ENCODE data around the gene NISCH.

The NISCH gene

GRCh38 chr3:52535411-52536111 is 80.2 kb downstream of the NISCH start:
- Histone ChIP-seq H2BK12ac (ENCODE audit: low read length) (no peak overlapping the region), H3K4me1 (ENCODE audit: control insufficient read depth in 1 of 2, insufficient read depth in 2 of 2, low read length in 2 of 2) (peaks cover 41 to 43% of the 10 kb centered on the region in 2 experiments), H3K14ac (ENCODE audit: low read length) (no peak overlapping the region), H4K91ac (ENCODE audit: low read depth, low read length) (no peak overlapping the region), H2AK5ac (ENCODE audit: low read length) (no peak overlapping the region), H3K4me3 (ENCODE audit: low read depth, low read length) (no peak overlapping the region), H3K18ac (ENCODE audit: low read length) (no peak overlapping the region), H2BK120ac (ENCODE audit: insufficient read depth, low read length, poor library complexity) (no peak overlapping the region), H3K27ac (ENCODE audit: low read depth, low read length) (no peak overlapping the region), H3K36me3 (ENCODE audit: control insufficient read depth in 1 of 2, insufficient read depth in 2 of 2, low read length in 2 of 2) (peaks cover 6 to 12% of the 10 kb centered on the region in 2 experiments), H3K79me1 (ENCODE audit: low read length) (peaks cover 26% of the 10 kb centered on the region), H3K4me2 (ENCODE audit: low read length) (no peak overlapping the region), H3K9ac (ENCODE audit: low read length) (no peak overlapping the region), H4K8ac (ENCODE audit: low read depth, low read length) (no peak overlapping the region), H4K12ac (ENCODE audit: low read depth, low read length) (no peak overlapping the region), H3K27me3 (ENCODE audit: insufficient read depth, low read length) (no peaks in the 10 kb centered on the region), H2AFZ (ENCODE audit: insufficient read depth, low read length, poor library complexity) (no peak overlapping the region), H3K9me3 (ENCODE audit: insufficient read depth, low read depth, low read length) (peaks cover 2% of the 10 kb centered on the region), H3K79me2 (ENCODE audit: control insufficient read depth, insufficient read depth, low read length, poor library complexity) (peaks cover 39% of the 10 kb centered on the region), H3K23ac (ENCODE audit: low read length) (no peak overlapping the region), H3K4ac (ENCODE audit: low read depth, low read length) (no peak overlapping the region), H2BK5ac (ENCODE audit: low read depth, low read length, poor library complexity) (no peak overlapping the region)
- no peak for DNase-seq
- no CpG with 5 or more reads among the region's 19 CpGs for WGBS (ENCODE audit: extremely low coverage, insufficient coverage, insufficient read length)

DNA sequence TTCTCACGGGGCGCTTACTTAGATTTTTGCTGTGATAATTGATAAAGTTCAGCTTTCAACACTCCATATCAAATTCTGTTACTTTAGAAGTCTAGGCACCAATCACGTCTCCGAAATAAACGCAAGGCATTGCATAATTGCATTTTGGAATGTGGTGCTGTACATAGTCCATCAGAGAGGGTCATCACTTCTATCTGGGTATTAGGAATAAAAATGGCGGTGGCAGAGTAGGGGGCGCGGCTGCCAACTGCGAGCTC is 80.6 kb downstream of the NISCH start:
- no peak overlapping the region for H2AFZ ChIP-seq (ENCODE audit: insufficient read depth, low read length, poor library complexity)
- peaks cover 38% of the 10 kb centered on the region for H3K79me2 ChIP-seq (ENCODE audit: control insufficient read depth, insufficient read depth, low read length, poor library complexity)
- no peak overlapping the region for H3K9ac ChIP-seq (ENCODE audit: low read length)
- H3K4me1 ChIP-seq (ENCODE audit: control insufficient read depth in 1 of 2, insufficient read depth in 2 of 2, low read length in 2 of 2), result peaks cover 36 to 38% of the 10 kb centered on the region in 2 experiments
- no peak overlapping the region for H2AK5ac ChIP-seq (ENCODE audit: low read length)
- no CpG with 5 or more reads among the region's 9 CpGs for WGBS (ENCODE audit: extremely low coverage, insufficient coverage, insufficient read length)
- no peak overlapping the region for H3K27ac ChIP-seq (ENCODE audit: low read depth, low read length)
- H2BK120ac ChIP-seq (ENCODE audit: insufficient read depth, low read length, poor library complexity), result no peak overlapping the region
- no peak overlapping the region for H3K14ac ChIP-seq (ENCODE audit: low read length)
- no peak overlapping the region for H4K91ac ChIP-seq (ENCODE audit: low read depth, low read length)
- DNase-seq, result no peak
- no peak overlapping the region for H3K4ac ChIP-seq (ENCODE audit: low read depth, low read length)
- no peak overlapping the region for H2BK12ac ChIP-seq (ENCODE audit: low read length)
- H3K36me3 ChIP-seq (ENCODE audit: control insufficient read depth in 1 of 2, insufficient read depth in 2 of 2, low read length in 2 of 2), result peaks cover 9 to 10% of the 10 kb centered on the region in 2 experiments
- H3K4me2 ChIP-seq (ENCODE audit: low read length), result peak overlapping the region; percentile 58
- H2BK5ac ChIP-seq (ENCODE audit: low read depth, low read length, poor library complexity), result no peak overlapping the region
- H4K12ac ChIP-seq (ENCODE audit: low read depth, low read length), result no peak overlapping the region
- H3K79me1 ChIP-seq (ENCODE audit: low read length), result peaks cover 25% of the 10 kb centered on the region
- no peak overlapping the region for H3K4me3 ChIP-seq (ENCODE audit: low read depth, low read length)
- H4K8ac ChIP-seq (ENCODE audit: low read depth, low read length), result no peak overlapping the region
- H3K9me3 ChIP-seq (ENCODE audit: insufficient read depth, low read depth, low read length), result peaks cover 2% of the 10 kb centered on the region
- no peak overlapping the region for H3K18ac ChIP-seq (ENCODE audit: low read length)
- H3K23ac ChIP-seq (ENCODE audit: low read length), result no peak overlapping the region
- no peaks in the 10 kb centered on the region for H3K27me3 ChIP-seq (ENCODE audit: insufficient read depth, low read length)

- Histone ChIP-seq H3K9ac (ENCODE audit: low read length) (peak within 1 kb of the TSS; percentile 86), H3K79me2 (ENCODE audit: control insufficient read depth, insufficient read depth, low read length, poor library complexity) (peaks cover 34% of the 10 kb centered on the region), H3K23ac (ENCODE audit: low read length) (no peak within 1 kb of the TSS), H3K36me3 (ENCODE audit: control insufficient read depth in 1 of 2, insufficient read depth in 2 of 2, low read length in 2 of 2) (peaks cover 7 to 11% of the 10 kb centered on the region in 2 experiments), H3K18ac (ENCODE audit: low read length) (peak within 1 kb of the TSS; percentile 21), H3K27ac (ENCODE audit: low read depth, low read length) (peak within 1 kb of the TSS; percentile 47), H3K79me1 (ENCODE audit: low read length) (peaks cover 24% of the 10 kb centered on the region), H2AK5ac (ENCODE audit: low read length) (peak within 1 kb of the TSS; percentile 7), H4K91ac (ENCODE audit: low read depth, low read length) (peak within 1 kb of the TSS; percentile 1), H2BK120ac (ENCODE audit: insufficient read depth, low read length, poor library complexity) (no peak within 1 kb of the TSS), H3K4me1 (ENCODE audit: control insufficient read depth in 1 of 2, insufficient read depth in 2 of 2, low read length in 2 of 2) (peaks cover 30 to 33% of the 10 kb centered on the region in 2 experiments), H3K9me3 (ENCODE audit: insufficient read depth, low read depth, low read length) (peaks cover 2% of the 10 kb centered on the region), H2AFZ (ENCODE audit: insufficient read depth, low read length, poor library complexity) (peak within 1 kb of the TSS; percentile 19), H4K12ac (ENCODE audit: low read depth, low read length) (peak within 1 kb of the TSS; percentile 21), H3K4me2 (ENCODE audit: low read length) (peak within 1 kb of the TSS; percentile 79), H3K14ac (ENCODE audit: low read length) (peak within 1 kb of the TSS; percentile 66), H3K4me3 (ENCODE audit: low read depth, low read length) (peak within 1 kb of the TSS; percentile 83), H2BK12ac (ENCODE audit: low read length) (no peak within 1 kb of the TSS), H3K4ac (ENCODE audit: low read depth, low read length) (peak within 1 kb of the TSS; percentile 31), H2BK5ac (ENCODE audit: low read depth, low read length, poor library complexity) (peak within 1 kb of the TSS; percentile 49), H3K27me3 (ENCODE audit: insufficient read depth, low read length) (no peaks in the 10 kb centered on the region), H4K8ac (ENCODE audit: low read depth, low read length) (peak within 1 kb of the TSS; percentile 71)
- no CpG with 5 or more reads among the region's 65 CpGs for WGBS (ENCODE audit: extremely low coverage, insufficient coverage, insufficient read length)
- peak; percentile 99 to 100 for DNase-seq
These were observed 81.2 kb downstream of the NISCH start, which contains the start of gene UQCC5 for GRCh38 chr3:52536369-52537164. Gene UQCC5 (plus strand): TSS chr3:52536605. CDS start chr3:52536756, 151 bp downstream.

DNA sequence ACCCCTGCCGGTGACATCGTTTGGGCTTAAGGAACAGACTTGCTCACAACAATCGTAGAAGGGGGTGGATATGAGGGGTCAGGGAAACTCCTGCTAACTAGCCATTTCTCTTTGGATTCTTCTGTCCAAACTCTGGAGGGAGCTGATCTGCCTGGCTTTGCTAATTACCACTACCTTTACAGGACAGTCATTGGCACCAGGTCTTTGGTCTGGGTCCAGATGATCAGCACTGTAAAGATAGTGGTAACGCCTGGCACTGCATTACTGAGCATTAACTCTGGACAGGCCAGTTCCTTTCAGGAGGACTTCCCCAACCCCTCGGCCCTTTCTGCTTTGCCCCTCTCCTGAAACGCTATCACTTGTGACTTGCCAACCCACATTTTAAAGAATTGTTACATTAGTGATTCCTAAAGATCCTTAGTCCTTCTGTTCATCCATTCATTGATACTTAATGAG is 81.8 kb downstream of the NISCH start:
- peak overlapping the region; percentile 31 for H3K4ac ChIP-seq (ENCODE audit: low read depth, low read length)
- H3K4me1 ChIP-seq (ENCODE audit: control insufficient read depth in 1 of 2, insufficient read depth in 2 of 2, low read length in 2 of 2), result peaks cover 24 to 27% of the 10 kb centered on the region in 2 experiments
- peak overlapping the region; percentile 1 for H4K91ac ChIP-seq (ENCODE audit: low read depth, low read length)
- H2AK5ac ChIP-seq (ENCODE audit: low read length), result no peak overlapping the region
- H3K9me3 ChIP-seq (ENCODE audit: insufficient read depth, low read depth, low read length), result peaks cover 2% of the 10 kb centered on the region
- H2BK12ac ChIP-seq (ENCODE audit: low read length), result no peak overlapping the region
- H3K79me2 ChIP-seq (ENCODE audit: control insufficient read depth, insufficient read depth, low read length, poor library complexity), result peaks cover 28% of the 10 kb centered on the region
- H4K12ac ChIP-seq (ENCODE audit: low read depth, low read length), result no peak overlapping the region
- peak overlapping the region; percentile 8 for H2AFZ ChIP-seq (ENCODE audit: insufficient read depth, low read length, poor library complexity)
- peak overlapping the region; percentile 71 for H4K8ac ChIP-seq (ENCODE audit: low read depth, low read length)
- H3K36me3 ChIP-seq (ENCODE audit: control insufficient read depth in 1 of 2, insufficient read depth in 2 of 2, low read length in 2 of 2), result peaks cover 8 to 13% of the 10 kb centered on the region in 2 experiments
- peak overlapping the region; percentile 66 for H3K14ac ChIP-seq (ENCODE audit: low read length)
- no CpG with 5 or more reads among the region's 6 CpGs for WGBS (ENCODE audit: extremely low coverage, insufficient coverage, insufficient read length)
- no peak overlapping the region for H2BK120ac ChIP-seq (ENCODE audit: insufficient read depth, low read length, poor library complexity)
- H3K27me3 ChIP-seq (ENCODE audit: insufficient read depth, low read length), result no peaks in the 10 kb centered on the region
- DNase-seq, result no peak
- H3K27ac ChIP-seq (ENCODE audit: low read depth, low read length), result peak overlapping the region; percentile 47
- peak overlapping the region; percentile 83 for H3K4me3 ChIP-seq (ENCODE audit: low read depth, low read length)
- H3K79me1 ChIP-seq (ENCODE audit: low read length), result peaks cover 24% of the 10 kb centered on the region
- peak overlapping the region; percentile 21 for H3K18ac ChIP-seq (ENCODE audit: low read length)
- H3K4me2 ChIP-seq (ENCODE audit: low read length), result peak overlapping the region; percentile 79
- no peak overlapping the region for H3K23ac ChIP-seq (ENCODE audit: low read length)
- peak overlapping the region; percentile 49 for H2BK5ac ChIP-seq (ENCODE audit: low read depth, low read length, poor library complexity)
- H3K9ac ChIP-seq (ENCODE audit: low read length), result peak overlapping the region; percentile 86
